NCI-H446 treated with DMSO at 0.1 percent for 48 hours (cell line): ENCODE results near the gene RNF214.
"Not testable (repeated sequence)": the region's sequence is repeated elsewhere in the genome, so short reads cannot be mapped to it uniquely, and the experiment has no call there.

Experiments
- DNase-seq: peaks from one replicate; lab custom pipeline; 2025; lab: John Stamatoyannopoulos, UW

The RNF214 gene

GRCh38 chr11:117232092-117232878 lies at the start of gene RNF214:
RNF214 (plus strand) TSS chr11:117232671; CDS start chr11:117234273, 1,602 bp downstream.
- peak; percentile 52 for DNase-seq

- not testable (repeated sequence) for DNase-seq
Observed at GRCh38 chr11:117183178-117183577, 49.3 kb upstream of the RNF214 start.

- no peak for DNase-seq
Observed at GRCh38 chr11:117183724-117184349, 48.6 kb upstream of the RNF214 start.

GRCh38 chr11:117185736-117186430 lies 46.6 kb upstream of the RNF214 start:
- no peak for DNase-seq

- no peak for DNase-seq
Observed at GRCh38 chr11:117186431-117186761, 46.1 kb upstream of the RNF214 start.

GRCh38 chr11:117187007-117187406 lies 45.5 kb upstream of the RNF214 start:
- no peak for DNase-seq

GRCh38 chr11:117187428-117187798 lies 45.1 kb upstream of the RNF214 start:
- no peak for DNase-seq

- DNase-seq, result no peak
Observed at GRCh38 chr11:117187799-117188481, 44.5 kb upstream of the RNF214 start.

GRCh38 chr11:117188620-117189081 lies 43.8 kb upstream of the RNF214 start:
- no peak for DNase-seq

GRCh38 chr11:117189191-117189940 lies 43.1 kb upstream of the RNF214 start:
- no peak for DNase-seq

- no peak for DNase-seq
Observed at GRCh38 chr11:117189941-117190544, 42.4 kb upstream of the RNF214 start.

GRCh38 chr11:117191680-117192400 lies 40.6 kb upstream of the RNF214 start:
- no peak for DNase-seq

- DNase-seq, result no peak
Observed at GRCh38 chr11:117192401-117192875, 40.0 kb upstream of the RNF214 start.

GRCh38 chr11:117193130-117194020 lies 39.1 kb upstream of the RNF214 start:
- DNase-seq, result no peak

GRCh38 chr11:117194267-117194666 lies 38.2 kb upstream of the RNF214 start:
- DNase-seq, result no peak

GRCh38 chr11:117195258-117195657 lies 37.2 kb upstream of the RNF214 start:
- DNase-seq, result no peak

- DNase-seq, result no peak
Observed at GRCh38 chr11:117195761-117196160, 36.7 kb upstream of the RNF214 start.

GRCh38 chr11:117197006-117197405 lies 35.5 kb upstream of the RNF214 start:
- no peak for DNase-seq
